Uterus (tissue), 2 donors: ENCODE results near the gene AQP9.

Source experiments
- POLR2A ChIP-seq, 2 donors: fragments of 450-650 bp; IDR thresholded peaks; one replicate each; pipeline ENCODE4 v1.6.1; 2016; ENCODE audit warnings: antibody characterized with exemption in 2 of 2, mild to moderate bottlenecking in 1 of 2, moderate library complexity in 1 of 2
- TF ChIP-seq, protein P1 (sequence below), 4 experiments: fragments of 200-600 bp in 2 of 4; fragments of 450-650 bp in 2 of 4; sonication (generic) in 2 of 4; IDR thresholded peaks; one replicate each; pipeline ENCODE4 v1.5.1; 2016 to 2019; ENCODE audit warnings: antibody characterized with exemption in 4 of 4, mild to moderate bottlenecking in 2 of 4, moderate library complexity in 1 of 4

DNA sequence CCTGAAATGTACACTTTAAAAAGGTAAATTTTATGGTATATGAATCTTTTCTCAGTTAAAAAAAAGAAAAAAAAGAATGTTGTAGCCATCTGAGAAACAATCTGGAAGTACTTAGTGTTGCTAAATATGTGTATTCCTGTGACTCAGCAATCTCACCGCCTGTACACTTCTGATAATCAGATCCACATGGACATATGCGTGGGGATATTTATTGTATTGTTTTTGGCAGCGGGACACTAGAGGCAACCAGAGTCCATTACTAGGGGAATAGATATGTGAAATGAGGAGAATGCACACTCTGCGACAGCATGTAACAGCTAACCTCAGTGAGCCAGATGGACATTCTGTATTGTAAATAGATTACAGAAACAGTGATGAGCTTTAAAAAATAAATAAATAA, 65.4 kb downstream of the AQP9 start:
- TF ChIP-seq, protein P1, sequence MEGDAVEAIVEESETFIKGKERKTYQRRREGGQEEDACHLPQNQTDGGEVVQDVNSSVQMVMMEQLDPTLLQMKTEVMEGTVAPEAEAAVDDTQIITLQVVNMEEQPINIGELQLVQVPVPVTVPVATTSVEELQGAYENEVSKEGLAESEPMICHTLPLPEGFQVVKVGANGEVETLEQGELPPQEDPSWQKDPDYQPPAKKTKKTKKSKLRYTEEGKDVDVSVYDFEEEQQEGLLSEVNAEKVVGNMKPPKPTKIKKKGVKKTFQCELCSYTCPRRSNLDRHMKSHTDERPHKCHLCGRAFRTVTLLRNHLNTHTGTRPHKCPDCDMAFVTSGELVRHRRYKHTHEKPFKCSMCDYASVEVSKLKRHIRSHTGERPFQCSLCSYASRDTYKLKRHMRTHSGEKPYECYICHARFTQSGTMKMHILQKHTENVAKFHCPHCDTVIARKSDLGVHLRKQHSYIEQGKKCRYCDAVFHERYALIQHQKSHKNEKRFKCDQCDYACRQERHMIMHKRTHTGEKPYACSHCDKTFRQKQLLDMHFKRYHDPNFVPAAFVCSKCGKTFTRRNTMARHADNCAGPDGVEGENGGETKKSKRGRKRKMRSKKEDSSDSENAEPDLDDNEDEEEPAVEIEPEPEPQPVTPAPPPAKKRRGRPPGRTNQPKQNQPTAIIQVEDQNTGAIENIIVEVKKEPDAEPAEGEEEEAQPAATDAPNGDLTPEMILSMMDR (IDR thresholded peaks at IDR 0.05) = no peak
- TF ChIP-seq POLR2A (IDR thresholded peaks at IDR 0.05) = no peak
